Bronchial epithelial cell (primary cell): Measurements from ENCODE around the gene ACOX3. TPM values are rescaled to one million over a fixed set of nuclear protein-coding genes. Genes with fewer than 3 reads are reported as not detected.
"Not testable (repeated sequence)": the region's sequence is repeated elsewhere in the genome, so short reads cannot be mapped to it uniquely, and the experiment has no call there.

Source experiments
- DNase-seq: peaks from one replicate; pipeline ENCODE4 v3.0.0-alpha.2; 2010; ENCODE audit warnings: low read depth
- FAIRE-seq: peaks from 2 replicates; lab custom pipeline; 2011; peaks lifted over from hg19 to GRCh38; lab: Jason Lieb, UNC
- H3K27me3 ChIP-seq: 2 replicates; pipeline ENCODE4 v1.5.1; 2011; ENCODE audit warnings: low read length; ENCODE audit not compliant: control insufficient read depth, insufficient read depth
- H3K36me3 ChIP-seq: 2 replicates; pipeline ENCODE4 v1.5.1; 2011; ENCODE audit warnings: low read length; ENCODE audit not compliant: control insufficient read depth, insufficient read depth
- H3K4me3 ChIP-seq: 2 replicates; pipeline ENCODE4 v1.5.1; 2011; ENCODE audit warnings: mild to moderate bottlenecking, low read depth, low read length, control low read depth
- CTCF ChIP-seq: IDR thresholded peaks from 2 replicates; pipeline ENCODE4 v1.5.1; 2011; ENCODE audit warnings: mild to moderate bottlenecking, moderate library complexity, low read length, control low read depth, inconsistent platforms; ENCODE audit not compliant: insufficient read depth, severe bottlenecking
- total RNA-seq: library from RNA; depleted of rRNA; stranded (reverse); fragments of >200 nt; gene quantifications from 2 replicates; pipeline ENCODE4 v1.2.1, GENCODE V29; 2014

The ACOX3 gene
- total RNA-seq, 1 donor from 2014 or later = 12.4 TPM

- no peak for TF ChIP-seq CTCF
- Histone ChIP-seq H3K27me3 (no peaks in the 10 kb centered on the region), H3K4me3 (no peak overlapping the region), H3K36me3 (no peaks in the 10 kb centered on the region)
- FAIRE-seq (no peak), DNase-seq (no peak)
Measured at GRCh38 chr4:8341691-8342090, 98.8 kb downstream of the ACOX3 start.

- not testable (repeated sequence) for FAIRE-seq, H3K27me3 ChIP-seq, DNase-seq, H3K36me3 ChIP-seq, H3K4me3 ChIP-seq
Measured at GRCh38 chr4:8341281-8341680, 99.2 kb downstream of the ACOX3 start.

- no peak for FAIRE-seq
- no peak for TF ChIP-seq CTCF
- H3K36me3 ChIP-seq = no peaks in the 10 kb centered on the region
- no peaks in the 10 kb centered on the region for H3K27me3 ChIP-seq
- DNase-seq = no peak
- no peak overlapping the region for H3K4me3 ChIP-seq
Measured at GRCh38 chr4:8340781-8341241, 99.7 kb downstream of the ACOX3 start.

- no peak for DNase-seq
- Histone ChIP-seq H3K4me3 (no peak overlapping the region), H3K36me3 (no peaks in the 10 kb centered on the region), H3K27me3 (no peaks in the 10 kb centered on the region)
- no peak for FAIRE-seq
- TF ChIP-seq CTCF = no peak
Measured at GRCh38 chr4:8338351-8338961, 102.1 kb downstream of the ACOX3 start.

GRCh38 chr4:8336412-8337075 lies 104.0 kb downstream of the ACOX3 start:
- H3K4me3 ChIP-seq = no peak overlapping the region
- peak; percentile 89 for FAIRE-seq
- no peak for TF ChIP-seq CTCF

GRCh38 chr4:8335848-8336247 lies 104.7 kb downstream of the ACOX3 start:
- H3K27me3 ChIP-seq = peaks cover under 1% of the 10 kb centered on the region
- H3K4me3 ChIP-seq = no peak overlapping the region
- no peak for TF ChIP-seq CTCF
- FAIRE-seq (no peak), DNase-seq (no peak)
- H3K36me3 ChIP-seq = no peaks in the 10 kb centered on the region

More at GRCh38 chr4:8336412-8337075, 104.0 kb downstream of the ACOX3 start:
- Histone ChIP-seq H3K27me3 (no peaks in the 10 kb centered on the region), H3K36me3 (no peaks in the 10 kb centered on the region)
- DNase-seq = peak; percentile 98
